GM12872 (cell line): ENCODE results near the gene C1QBP.

ENCODE experiments used
- TF ChIP-seq, protein P1 (sequence below): IDR thresholded peaks from 3 replicates; pipeline ENCODE4 v1.5.1; 2011; ENCODE audit warnings: low read depth, mild to moderate bottlenecking, low read length, moderate library complexity; ENCODE audit not compliant: insufficient read depth

Gene C1QBP

DNA sequence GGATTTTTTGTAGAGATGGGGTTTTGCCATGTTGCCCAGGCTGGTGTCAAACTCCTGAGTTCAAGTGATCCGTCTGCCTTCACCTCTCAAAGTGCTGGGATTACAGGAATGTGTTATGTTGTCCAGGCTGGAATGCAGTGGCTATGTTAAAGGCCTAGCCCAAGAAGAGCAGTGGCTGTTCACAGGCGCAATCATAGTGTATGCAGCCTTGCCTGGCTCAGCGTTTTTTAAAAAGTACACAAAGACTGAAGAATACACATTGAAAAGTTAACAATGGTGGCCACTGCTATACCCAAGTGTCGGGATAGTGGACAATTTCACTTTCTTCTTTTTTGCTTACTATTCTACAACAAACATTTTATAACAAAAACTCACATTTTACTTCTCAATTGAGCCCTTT, 40.0 kb upstream of the C1QBP start:
- TF ChIP-seq, protein P1, sequence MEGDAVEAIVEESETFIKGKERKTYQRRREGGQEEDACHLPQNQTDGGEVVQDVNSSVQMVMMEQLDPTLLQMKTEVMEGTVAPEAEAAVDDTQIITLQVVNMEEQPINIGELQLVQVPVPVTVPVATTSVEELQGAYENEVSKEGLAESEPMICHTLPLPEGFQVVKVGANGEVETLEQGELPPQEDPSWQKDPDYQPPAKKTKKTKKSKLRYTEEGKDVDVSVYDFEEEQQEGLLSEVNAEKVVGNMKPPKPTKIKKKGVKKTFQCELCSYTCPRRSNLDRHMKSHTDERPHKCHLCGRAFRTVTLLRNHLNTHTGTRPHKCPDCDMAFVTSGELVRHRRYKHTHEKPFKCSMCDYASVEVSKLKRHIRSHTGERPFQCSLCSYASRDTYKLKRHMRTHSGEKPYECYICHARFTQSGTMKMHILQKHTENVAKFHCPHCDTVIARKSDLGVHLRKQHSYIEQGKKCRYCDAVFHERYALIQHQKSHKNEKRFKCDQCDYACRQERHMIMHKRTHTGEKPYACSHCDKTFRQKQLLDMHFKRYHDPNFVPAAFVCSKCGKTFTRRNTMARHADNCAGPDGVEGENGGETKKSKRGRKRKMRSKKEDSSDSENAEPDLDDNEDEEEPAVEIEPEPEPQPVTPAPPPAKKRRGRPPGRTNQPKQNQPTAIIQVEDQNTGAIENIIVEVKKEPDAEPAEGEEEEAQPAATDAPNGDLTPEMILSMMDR: no peak

DNA sequence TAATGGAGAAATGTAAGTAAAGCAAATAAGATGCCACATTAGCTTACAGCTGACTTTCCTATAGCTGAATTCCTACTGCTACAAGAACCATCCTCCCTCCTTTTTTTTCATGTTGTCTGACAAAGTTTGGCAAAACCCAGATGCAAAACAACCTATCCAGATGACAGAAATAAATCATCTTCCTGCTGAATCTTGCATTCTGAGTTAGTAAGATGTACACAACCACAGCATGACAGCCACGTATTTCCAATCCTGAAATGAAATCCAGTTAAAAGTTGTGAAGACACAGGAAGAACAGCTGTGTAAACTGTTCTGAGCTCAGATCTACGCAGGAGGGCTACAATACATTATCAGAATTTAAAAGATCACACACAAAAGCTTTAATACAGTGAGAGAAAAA, 35.0 kb upstream of the C1QBP start:
- TF ChIP-seq, protein P1: no peak

DNA sequence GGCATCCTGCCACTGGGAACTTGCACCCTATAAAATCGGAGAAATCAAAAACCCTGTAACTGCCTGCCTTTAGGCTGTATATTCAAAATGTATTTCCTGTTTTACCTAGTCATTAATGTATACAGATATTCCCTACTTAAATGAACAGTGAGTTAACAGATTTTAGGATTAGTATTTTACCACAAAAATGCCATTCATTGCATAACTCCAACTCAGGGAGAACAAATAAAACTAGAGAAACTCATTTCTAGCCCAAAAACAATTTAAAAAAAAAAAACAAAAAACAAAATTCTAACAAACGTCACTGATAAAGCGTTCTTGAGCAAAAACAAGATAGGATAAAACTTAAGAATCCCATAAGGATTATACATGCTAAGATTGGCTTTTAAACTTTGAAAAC, 33.6 kb upstream of the C1QBP start:
- TF ChIP-seq, protein P1: no peak

DNA sequence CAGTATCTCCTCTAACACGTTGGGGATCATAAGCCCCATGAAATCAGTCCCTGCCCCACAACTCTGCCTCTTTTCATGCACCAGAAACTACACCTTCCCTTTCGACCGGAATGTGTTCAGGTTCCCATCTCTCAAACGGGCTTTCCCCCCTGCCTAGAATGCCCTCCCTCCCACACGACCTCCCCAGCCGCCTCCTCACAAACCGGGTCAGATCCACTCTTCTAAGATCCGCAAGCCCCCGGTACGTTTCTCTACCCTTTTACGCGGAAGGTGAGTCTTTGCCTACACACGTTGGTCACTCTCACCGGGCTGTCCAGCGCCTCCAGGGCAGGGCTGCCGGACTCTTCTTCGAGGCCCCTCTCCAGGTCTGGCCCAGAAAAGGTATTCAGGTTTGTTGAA, 29.1 kb upstream of the C1QBP start:
- TF ChIP-seq, protein P1: no peak

DNA sequence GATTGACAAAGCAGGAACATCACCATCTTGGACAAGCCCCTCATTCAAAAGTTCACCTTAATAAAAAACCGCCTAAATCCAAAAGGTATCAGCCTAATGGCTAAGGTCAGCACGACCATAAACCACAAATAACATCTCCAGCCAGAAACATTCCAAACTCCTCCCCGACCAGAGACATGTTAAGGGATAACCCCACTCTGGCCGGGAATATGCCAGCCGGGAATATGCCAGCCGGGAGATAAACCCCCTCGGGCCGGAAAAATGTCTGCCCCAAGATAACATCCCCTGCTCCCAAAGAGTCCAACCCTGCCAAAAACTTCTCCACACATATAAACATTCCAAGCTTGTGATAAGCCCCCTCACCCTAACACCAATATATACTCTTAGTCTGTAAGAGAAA, 28.5 kb upstream of the C1QBP start:
- TF ChIP-seq, protein P1: no peak

DNA sequence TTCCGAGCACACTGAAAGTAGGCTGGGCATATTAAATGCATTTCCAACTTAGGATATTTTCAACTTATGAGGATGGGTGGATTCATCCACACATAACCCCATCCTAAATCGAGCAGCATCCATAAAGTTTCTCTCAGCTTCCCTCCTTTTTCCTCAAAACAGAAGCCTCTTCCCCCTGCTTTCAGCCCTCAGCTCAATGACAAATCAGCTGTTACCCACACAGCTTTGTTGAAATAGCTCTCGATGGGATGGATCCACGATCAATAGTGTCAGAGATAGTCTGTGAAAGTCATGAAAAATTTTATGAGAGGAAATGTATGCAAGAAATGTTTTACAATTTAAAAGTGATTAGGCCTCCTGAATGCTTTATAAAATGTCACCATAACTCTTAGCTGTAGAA, 27.3 kb upstream of the C1QBP start:
- TF ChIP-seq, protein P1: no peak

DNA sequence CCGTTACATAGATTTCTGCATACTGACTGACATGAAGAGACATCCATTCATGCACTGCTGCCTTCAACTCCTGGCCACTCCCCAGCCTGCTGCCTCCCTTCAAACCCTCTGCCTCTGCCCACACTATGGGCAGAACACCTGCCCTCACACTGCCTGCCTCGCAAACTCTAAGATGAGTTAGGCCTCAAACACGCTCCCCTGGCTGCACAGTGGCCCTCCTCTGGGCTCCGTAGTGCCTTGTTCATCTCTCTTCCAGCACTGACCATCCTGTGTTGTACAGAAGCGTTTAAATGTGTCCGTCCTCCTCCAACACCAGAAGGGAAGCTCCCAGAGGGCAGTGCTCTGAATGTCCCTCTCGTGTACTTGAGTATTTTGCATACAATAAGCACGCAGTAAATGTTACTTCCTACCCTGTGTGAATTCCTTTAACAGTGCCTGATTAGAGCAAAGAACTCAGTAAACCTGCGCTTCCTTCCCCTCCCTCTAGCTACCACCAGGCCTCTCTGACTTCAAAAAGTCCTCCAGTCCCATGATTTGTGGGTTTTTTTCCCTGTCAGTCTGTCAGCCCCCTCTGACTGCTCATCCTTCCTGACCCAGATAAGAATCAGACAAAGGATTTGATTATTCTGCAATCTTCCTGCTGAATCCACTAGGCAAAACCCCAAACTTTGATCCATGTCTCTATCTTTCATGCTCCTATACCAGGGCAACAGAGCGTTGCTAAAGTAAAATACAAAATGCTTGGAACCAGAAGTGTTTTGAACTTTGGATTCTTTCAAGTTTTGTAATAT, 26.0 kb upstream of the C1QBP start:
- TF ChIP-seq, protein P1: no peak
